Endodermal cell (in vitro differentiated cells): ENCODE results near the gene SZT2. TPM values are rescaled to one million over a fixed set of nuclear protein-coding genes. Genes with fewer than 3 reads are reported as not detected.

Experiments
- DNase-seq: peaks from one replicate; pipeline ENCODE4 v3.0.0-alpha.2; 2017
- H3K27ac ChIP-seq: 2 replicates; pipeline ENCODE4 v1.5.1; 2013; ENCODE audit warnings: mild to moderate bottlenecking, low read depth, low read length, moderate library complexity
- H3K27me3 ChIP-seq: 2 replicates; pipeline ENCODE4 v1.6.1; 2013; ENCODE audit warnings: mild to moderate bottlenecking, low read length, moderate library complexity; ENCODE audit not compliant: insufficient read depth, control insufficient read depth, poor library complexity, severe bottlenecking
- H3K36me3 ChIP-seq: 2 replicates; pipeline ENCODE4 v1.7.0; 2013; ENCODE audit warnings: mild to moderate bottlenecking, low read length, moderate library complexity; ENCODE audit not compliant: control insufficient read depth, insufficient read depth
- H3K4me1 ChIP-seq: one replicate; pipeline ENCODE4 v1.7.0; 2013; ENCODE audit warnings: low read length; ENCODE audit not compliant: control insufficient read depth, insufficient read depth
- H3K4me3 ChIP-seq: 2 replicates; pipeline ENCODE4 v1.5.1; 2013; ENCODE audit warnings: mild to moderate bottlenecking, low read length, moderate library complexity
- H3K9ac ChIP-seq: 2 replicates; pipeline ENCODE4 v1.6.1; 2013; ENCODE audit warnings: mild to moderate bottlenecking, low read length, moderate library complexity; ENCODE audit not compliant: poor library complexity, severe bottlenecking; ENCODE audit errors: extremely low read depth
- H3K9me3 ChIP-seq: 2 replicates; pipeline ENCODE4 v1.6.1; 2013; ENCODE audit warnings: mild to moderate bottlenecking, low read length, moderate library complexity; ENCODE audit not compliant: control insufficient read depth
- H3K27ac Mint-ChIP-seq: 2 replicates; pipeline ENCODE4 v1.8.0; 2020; ENCODE audit warnings: mixed read lengths
- H3K27me3 Mint-ChIP-seq: 2 replicates; pipeline ENCODE4 v1.8.0; 2021; ENCODE audit warnings: mild to moderate bottlenecking, mixed read lengths; ENCODE audit not compliant: insufficient read depth
- H3K36me3 Mint-ChIP-seq: 2 replicates; pipeline ENCODE4 v1.8.0; 2020; ENCODE audit warnings: low read depth, mixed read lengths
- H3K4me1 Mint-ChIP-seq: 2 replicates; pipeline ENCODE4 v1.8.0; 2020; ENCODE audit warnings: mixed read lengths
- H3K4me3 Mint-ChIP-seq: 2 replicates; pipeline ENCODE4 v1.8.0; 2020; ENCODE audit warnings: mild to moderate bottlenecking, moderate library complexity, mixed read lengths
- H3K9me3 Mint-ChIP-seq: 2 replicates; pipeline ENCODE4 v1.8.0; 2020; ENCODE audit warnings: mild to moderate bottlenecking, mixed read lengths
- WGBS, 2 experiments: methylation state at CpG; one replicate each; pipeline versions ENCODE4 v1.1.5 to v1.1.7; 2013; ENCODE audit warnings: missing lambda C conversion rate in 2 of 2, mixed read lengths in 1 of 2; ENCODE audit not compliant: insufficient coverage in 1 of 2, insufficient read length in 1 of 2; 5-methylcytosine and 5-hydroxymethylcytosine counted together
- total RNA-seq, 2 donors: library from RNA; stranded (reverse); fragmentation: NEBNext Ultra II Directional in 1 of 2; extraction: Animal tissue kit (Norgen Biotek cat#: 25700) in 1 of 2; gene quantifications; 2 replicates in 1 of 2; 3 replicates in 1 of 2; pipeline ENCODE4 v1.2.1, GENCODE V29; 2021
- TF ChIP-seq, protein P1 (sequence below): fragments of 200-600 bp; sonication (generic); conservative IDR thresholded peaks from 2 replicates; pipeline ENCODE4 v1.5.0; 2021; ENCODE audit warnings: antibody characterized with exemption, mild to moderate bottlenecking

SZT2 gene
- total RNA-seq, 2 donors from 2014 or later: 55.6 to 59.7 TPM

- TF ChIP-seq, protein P1, sequence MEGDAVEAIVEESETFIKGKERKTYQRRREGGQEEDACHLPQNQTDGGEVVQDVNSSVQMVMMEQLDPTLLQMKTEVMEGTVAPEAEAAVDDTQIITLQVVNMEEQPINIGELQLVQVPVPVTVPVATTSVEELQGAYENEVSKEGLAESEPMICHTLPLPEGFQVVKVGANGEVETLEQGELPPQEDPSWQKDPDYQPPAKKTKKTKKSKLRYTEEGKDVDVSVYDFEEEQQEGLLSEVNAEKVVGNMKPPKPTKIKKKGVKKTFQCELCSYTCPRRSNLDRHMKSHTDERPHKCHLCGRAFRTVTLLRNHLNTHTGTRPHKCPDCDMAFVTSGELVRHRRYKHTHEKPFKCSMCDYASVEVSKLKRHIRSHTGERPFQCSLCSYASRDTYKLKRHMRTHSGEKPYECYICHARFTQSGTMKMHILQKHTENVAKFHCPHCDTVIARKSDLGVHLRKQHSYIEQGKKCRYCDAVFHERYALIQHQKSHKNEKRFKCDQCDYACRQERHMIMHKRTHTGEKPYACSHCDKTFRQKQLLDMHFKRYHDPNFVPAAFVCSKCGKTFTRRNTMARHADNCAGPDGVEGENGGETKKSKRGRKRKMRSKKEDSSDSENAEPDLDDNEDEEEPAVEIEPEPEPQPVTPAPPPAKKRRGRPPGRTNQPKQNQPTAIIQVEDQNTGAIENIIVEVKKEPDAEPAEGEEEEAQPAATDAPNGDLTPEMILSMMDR: no peak
- H3K36me3 Mint-ChIP-seq: peaks cover 44% of the 10 kb centered on the region
- no peaks in the 10 kb centered on the region for H3K9me3 Mint-ChIP-seq
- H3K9ac ChIP-seq: no peak overlapping the region
- H3K4me1 ChIP-seq: peaks cover 7% of the 10 kb centered on the region
- no peak overlapping the region for H3K27ac ChIP-seq
- peak overlapping the region; percentile 60 for H3K4me3 Mint-ChIP-seq
- 92 to 95% methylated on average over 2 of the region's 2 CpGs for WGBS, 2 experiments
- H3K36me3 ChIP-seq: peaks cover 35% of the 10 kb centered on the region
- H3K27me3 ChIP-seq: no peaks in the 10 kb centered on the region
- H3K4me1 Mint-ChIP-seq: peaks cover 30% of the 10 kb centered on the region
- DNase-seq: no peak
- no peak overlapping the region for H3K4me3 ChIP-seq
- H3K27ac Mint-ChIP-seq: no peak overlapping the region
- H3K27me3 Mint-ChIP-seq: no peaks in the 10 kb centered on the region
- H3K9me3 ChIP-seq: no peaks in the 10 kb centered on the region
These were observed 24.0 kb upstream of the SZT2 start for GRCh38 chr1:43365678-43366077.

GRCh38 chr1:43366179-43366578 is 23.5 kb upstream of the SZT2 start:
- WGBS, 2 experiments: 53 to 61% methylated on average over 7 to 10 of the region's 11 CpGs
- no peaks in the 10 kb centered on the region for H3K9me3 Mint-ChIP-seq
- peak; percentile 80 for DNase-seq
- no peak overlapping the region for H3K27ac Mint-ChIP-seq
- peak overlapping the region; percentile 60 for H3K4me3 Mint-ChIP-seq
- TF ChIP-seq, protein P1: no peak
- Histone ChIP-seq H3K9me3 (no peaks in the 10 kb centered on the region), H3K4me3 (peak overlapping the region; percentile 90), H3K9ac (no peak overlapping the region), H3K27me3 (no peaks in the 10 kb centered on the region), H3K27ac (no peak overlapping the region), H3K4me1 (peaks cover 5% of the 10 kb centered on the region), H3K36me3 (peaks cover 30% of the 10 kb centered on the region)
- no peaks in the 10 kb centered on the region for H3K27me3 Mint-ChIP-seq
- peaks cover 39% of the 10 kb centered on the region for H3K36me3 Mint-ChIP-seq
- H3K4me1 Mint-ChIP-seq: peaks cover 28% of the 10 kb centered on the region

DNA sequence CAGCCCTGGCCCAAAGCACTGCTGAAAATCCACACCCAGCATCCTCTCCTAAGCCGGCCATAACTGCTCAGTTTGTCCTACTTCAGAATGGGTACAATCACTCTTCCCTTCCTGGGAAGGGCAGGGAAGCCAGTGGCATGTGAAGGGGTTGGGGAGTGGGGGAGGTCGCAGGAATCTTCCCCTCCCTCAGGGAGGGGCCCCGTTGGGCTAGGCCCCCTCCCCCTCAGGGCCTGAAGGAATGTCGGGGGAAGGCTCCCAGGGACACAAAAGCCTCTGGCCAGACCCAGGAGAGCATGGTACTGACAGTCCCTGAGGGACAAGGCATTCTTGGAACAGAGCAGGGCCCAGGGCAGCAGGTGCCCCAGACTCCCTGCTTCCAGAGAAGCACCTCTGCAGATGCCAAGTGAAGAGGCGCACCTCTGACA is 23.1 kb upstream of the SZT2 start:
- H3K9me3 ChIP-seq: no peaks in the 10 kb centered on the region
- Mint-ChIP-seq H3K36me3 (peaks cover 34% of the 10 kb centered on the region), H3K4me1 (peaks cover 24% of the 10 kb centered on the region), H3K9me3 (no peaks in the 10 kb centered on the region), H3K4me3 (peak overlapping the region; percentile 60), H3K27ac (no peak overlapping the region), H3K27me3 (no peaks in the 10 kb centered on the region)
- peaks cover 26% of the 10 kb centered on the region for H3K36me3 ChIP-seq
- 43% methylated on average over 5 of the region's 5 CpGs; no CpG with 5 or more reads in 1 of the 2 experiments for WGBS, 2 experiments
- peak overlapping the region; percentile 90 for H3K4me3 ChIP-seq
- no peak overlapping the region for H3K27ac ChIP-seq
- H3K27me3 ChIP-seq: no peaks in the 10 kb centered on the region
- H3K9ac ChIP-seq: no peak overlapping the region
- TF ChIP-seq, protein P1: no peak
- H3K4me1 ChIP-seq: peaks cover 5% of the 10 kb centered on the region
- DNase-seq: peak; percentile 65
